Lower lobe of right lung (tissue), 2 donors: Measurements from ENCODE around the gene ZNF629. TPM values are rescaled to one million over a fixed set of nuclear protein-coding genes. Genes with fewer than 3 reads are reported as not detected.

Source experiments
- ATAC-seq, 2 donors: fragments of 200-7000 bp; cut with Tn5 transposase; one replicate each; pipeline ENCODE4 v1.9.1; 2020 to 2022; ENCODE audit warnings: mild to moderate bottlenecking in 2 of 2, moderate library complexity in 2 of 2
- DNase-seq: peaks from one replicate; pipeline ENCODE4 v3.0.0-alpha.2; 2020
- H3K27ac ChIP-seq: fragments of 200-600 bp; one replicate; pipeline ENCODE4 v1.8.0; 2022
- H3K27me3 ChIP-seq: fragments of 200-600 bp; one replicate; pipeline ENCODE4 v1.8.0; 2022; ENCODE audit warnings: low read depth
- H3K36me3 ChIP-seq: fragments of 200-600 bp; one replicate; pipeline ENCODE4 v1.8.0; 2022; ENCODE audit warnings: mild to moderate bottlenecking
- H3K4me1 ChIP-seq: fragments of 200-600 bp; one replicate; pipeline ENCODE4 v1.8.0; 2022
- H3K4me3 ChIP-seq: fragments of 200-600 bp; one replicate; pipeline ENCODE4 v1.8.0; 2022; ENCODE audit warnings: mild to moderate bottlenecking
- H3K9me3 ChIP-seq: fragments of 200-600 bp; one replicate; pipeline ENCODE4 v1.8.0; 2022
- CTCF ChIP-seq: fragments of 200-600 bp; IDR thresholded peaks from one replicate; pipeline ENCODE4 v1.8.0; 2022; ENCODE audit warnings: antibody characterized with exemption, mild to moderate bottlenecking
- intact Hi-C: fragments of 100-400 bp; cut with DNase I; formaldehyde crosslinking; loops from one replicate; pipeline ENCODE4 v1.11.0; 2022
- total RNA-seq: library from RNA; stranded (reverse); fragmentation: NEBNext Ultra II Directional; extraction: Animal tissue kit (Norgen Biotek cat#: 25700); gene quantifications from one replicate; pipeline ENCODE4 v1.2.1, GENCODE V29; 2021
- donor health status: DM: no; HTN: yes; CAD: no; lungs with severe emphysema.

Gene ZNF629
- total RNA-seq, 1 donor from 2014 or later, result 11.9 TPM

- no peak for ATAC-seq
- DNase-seq, result no peak
- no peak for TF ChIP-seq CTCF
- Histone ChIP-seq H3K27ac (peak overlapping the region; percentile 88), H3K9me3 (no peaks in the 10 kb centered on the region), H3K36me3 (peaks cover 68% of the 10 kb centered on the region), H3K4me3 (no peak overlapping the region), H3K27me3 (no peaks in the 10 kb centered on the region), H3K4me1 (peaks cover 33% of the 10 kb centered on the region)
- intact Hi-C loops, result no loop called here
These were observed 47.7 kb downstream of the ZNF629 start for GRCh38 chr16:30738984-30739951.

GRCh38 chr16:30737794-30738648 is 49.0 kb downstream of the ZNF629 start:
- no peak overlapping the region for H3K4me3 ChIP-seq

GRCh38 chr16:30736995-30737793 is 49.8 kb downstream of the ZNF629 start:
- Histone ChIP-seq H3K27me3 (no peaks in the 10 kb centered on the region), H3K36me3 (peaks cover 76% of the 10 kb centered on the region), H3K4me1 (peaks cover 29% of the 10 kb centered on the region), H3K4me3 (no peak overlapping the region), H3K27ac (no peak overlapping the region), H3K9me3 (no peaks in the 10 kb centered on the region)
- intact Hi-C loops, result no loop called here
- ATAC-seq (no peak), DNase-seq (no peak)
- no peak for TF ChIP-seq CTCF

More at GRCh38 chr16:30737794-30738648, 49.0 kb downstream of the ZNF629 start:
- H3K27ac ChIP-seq, result no peak overlapping the region
- DNase-seq (no peak), ATAC-seq (no peak)
- peaks cover 33% of the 10 kb centered on the region for H3K4me1 ChIP-seq
- no peaks in the 10 kb centered on the region for H3K9me3 ChIP-seq
- H3K27me3 ChIP-seq, result no peaks in the 10 kb centered on the region
- TF ChIP-seq CTCF, result no peak
- H3K36me3 ChIP-seq, result peaks cover 68% of the 10 kb centered on the region
- intact Hi-C loops, result no loop called here

- Histone ChIP-seq H3K27ac (no peak overlapping the region), H3K9me3 (no peaks in the 10 kb centered on the region), H3K4me3 (no peak overlapping the region), H3K4me1 (no peaks in the 10 kb centered on the region), H3K36me3 (peaks cover 95% of the 10 kb centered on the region), H3K27me3 (no peaks in the 10 kb centered on the region)
- no peak for TF ChIP-seq CTCF
- DNase-seq (no peak), ATAC-seq (no peak)
- intact Hi-C loops, result no loop called here
These were observed 55.6 kb downstream of the ZNF629 start for GRCh38 chr16:30731411-30731810.
